ENCODE results near the gene RIMBP2. TPM values are rescaled to one million over a fixed set of nuclear protein-coding genes. Genes with fewer than 3 reads are reported as not detected.

RIMBP2 gene
- total RNA-seq, 1 experiment from 2014 or later = not detected

DNA sequence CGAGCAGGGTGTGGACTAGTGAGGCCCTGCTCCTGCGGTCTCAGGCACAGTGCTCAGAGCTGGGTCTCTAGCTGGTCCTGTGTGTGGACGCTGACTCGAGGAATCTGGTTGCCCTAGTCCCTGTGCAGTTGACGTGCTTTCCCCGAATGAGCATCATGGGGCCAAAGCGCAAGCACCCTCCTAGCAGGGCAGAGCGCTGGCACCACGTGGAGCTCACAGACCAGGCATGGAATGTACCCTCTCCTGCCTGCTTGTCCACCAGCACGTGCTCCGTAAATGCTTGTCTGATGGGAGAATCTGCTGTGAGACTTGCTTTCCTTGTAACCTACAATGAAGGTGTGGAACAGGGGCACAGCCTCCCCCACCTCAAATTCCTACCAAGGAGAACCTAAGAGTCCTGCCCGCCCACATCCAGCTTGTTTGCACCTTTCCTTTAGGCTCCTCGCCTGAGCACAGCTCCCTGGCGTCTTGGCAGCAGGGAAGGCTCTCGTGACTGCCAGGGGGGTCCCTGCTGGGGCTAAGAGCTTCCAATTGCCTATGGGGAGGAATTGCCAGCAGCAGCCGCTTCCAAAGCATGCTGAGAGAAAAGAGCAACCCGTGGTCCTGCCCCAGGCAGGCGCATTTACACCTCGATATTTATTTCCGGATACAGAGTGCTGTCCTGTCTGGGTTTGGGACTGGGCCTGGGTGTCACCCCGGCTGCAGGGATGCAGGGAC lies 253.4 kb downstream of the RIMBP2 start:
- no peak overlapping the region for H3K4me3 Mint-ChIP-seq (ENCODE audit: unreplicated experiment)
- TF ChIP-seq CTCF (IDR thresholded peaks at IDR 0.05; ENCODE audit: unreplicated experiment) = no peak
- peaks cover 8% of the 10 kb centered on the region for H3K9me3 Mint-ChIP-seq (ENCODE audit: unreplicated experiment)
- H3K27ac Mint-ChIP-seq (ENCODE audit: low read depth, unreplicated experiment) = no peak overlapping the region
- DNase-seq (ENCODE audit: unreplicated experiment) = no peak
- CTCF ChIA-PET = interaction anchor here (0.6 to 0.7 kb wide), 2 partner anchors 40 to 438 kb away, joined by 3 read pairs; no protein-coding TSS in a partner anchor
- no peaks in the 10 kb centered on the region for H3K36me3 Mint-ChIP-seq (ENCODE audit: insufficient read depth, unreplicated experiment)
- no peaks in the 10 kb centered on the region for H3K27me3 Mint-ChIP-seq (ENCODE audit: insufficient read depth, unreplicated experiment)
- intact Hi-C loops (cut with micrococcal nuclease) = no loop called here
- BruUV-seq (replicated peaks) = no TSS peak
- no peaks in the 10 kb centered on the region for H3K4me1 Mint-ChIP-seq (ENCODE audit: insufficient read depth, unreplicated experiment)
- POLR2A ChIA-PET = no interaction called here

GRCh38 chr12:130461839-130462557 lies 254.1 kb downstream of the RIMBP2 start:
- no peak for DNase-seq (ENCODE audit: unreplicated experiment)
- no peak overlapping the region for H3K27ac Mint-ChIP-seq (ENCODE audit: low read depth, unreplicated experiment)
- no peaks in the 10 kb centered on the region for H3K27me3 Mint-ChIP-seq (ENCODE audit: insufficient read depth, unreplicated experiment)
- peaks cover 1% of the 10 kb centered on the region for H3K9me3 Mint-ChIP-seq (ENCODE audit: unreplicated experiment)
- no TSS peak for BruUV-seq (replicated peaks)
- H3K36me3 Mint-ChIP-seq (ENCODE audit: insufficient read depth, unreplicated experiment) = no peaks in the 10 kb centered on the region
- intact Hi-C loops (cut with micrococcal nuclease) = no loop called here
- ChIA-PET CTCF (interaction anchor here (0.7 kb wide), 1 partner anchor 39 kb away, joined by 3 read pairs; no protein-coding TSS in a partner anchor), POLR2A (no interaction called here)
- TF ChIP-seq CTCF (IDR thresholded peaks at IDR 0.05; ENCODE audit: unreplicated experiment) = no peak
- H3K4me1 Mint-ChIP-seq (ENCODE audit: insufficient read depth, unreplicated experiment) = no peaks in the 10 kb centered on the region
- H3K4me3 Mint-ChIP-seq (ENCODE audit: unreplicated experiment) = no peak overlapping the region

DNA sequence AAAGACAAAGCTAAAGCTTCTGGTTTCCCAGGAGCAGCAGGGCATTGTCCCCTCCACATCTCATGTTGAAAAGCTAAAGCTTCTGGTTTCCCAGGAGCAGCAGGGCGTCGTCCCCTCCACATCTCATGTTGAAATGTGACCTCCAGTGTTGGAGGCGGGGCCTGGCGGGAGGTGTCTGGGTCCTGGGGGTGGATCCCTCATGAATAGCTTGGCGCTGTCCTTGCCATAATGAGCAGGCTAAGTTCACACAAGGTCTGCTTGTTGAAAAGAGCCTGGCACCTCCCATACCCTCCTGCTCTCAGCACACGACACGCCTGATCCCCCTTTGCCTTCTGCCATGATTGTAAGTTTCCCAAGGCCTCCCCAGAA lies 254.7 kb downstream of the RIMBP2 start:
- Mint-ChIP-seq H3K27me3 (ENCODE audit: insufficient read depth, unreplicated experiment) (no peaks in the 10 kb centered on the region), H3K4me1 (ENCODE audit: insufficient read depth, unreplicated experiment) (no peaks in the 10 kb centered on the region), H3K4me3 (ENCODE audit: unreplicated experiment) (no peak overlapping the region), H3K36me3 (ENCODE audit: insufficient read depth, unreplicated experiment) (no peaks in the 10 kb centered on the region), H3K27ac (ENCODE audit: low read depth, unreplicated experiment) (no peak overlapping the region), H3K9me3 (ENCODE audit: unreplicated experiment) (no peaks in the 10 kb centered on the region)
- ChIA-PET POLR2A (no interaction called here), CTCF (interaction anchor here (0.7 kb wide), 1 partner anchor 125 kb away, joined by 3 read pairs; no protein-coding TSS in a partner anchor)
- TF ChIP-seq CTCF (IDR thresholded peaks at IDR 0.05; ENCODE audit: unreplicated experiment) = no peak
- intact Hi-C loops (cut with micrococcal nuclease) = no loop called here
- no peak for DNase-seq (ENCODE audit: unreplicated experiment)
- no TSS peak for BruUV-seq (replicated peaks)

GRCh38 chr12:130460611-130461446 lies 255.3 kb downstream of the RIMBP2 start:
- H3K27ac Mint-ChIP-seq (ENCODE audit: low read depth, unreplicated experiment) = no peak overlapping the region
- ChIA-PET CTCF (interaction anchor here (0.7 kb wide), 1 partner anchor 124 kb away, joined by 3 read pairs; no protein-coding TSS in a partner anchor), POLR2A (no interaction called here)
- BruUV-seq (replicated peaks) = no TSS peak
- no peak overlapping the region for H3K4me3 Mint-ChIP-seq (ENCODE audit: unreplicated experiment)
- no peaks in the 10 kb centered on the region for H3K9me3 Mint-ChIP-seq (ENCODE audit: unreplicated experiment)
- DNase-seq (ENCODE audit: unreplicated experiment) = no peak
- no peaks in the 10 kb centered on the region for H3K36me3 Mint-ChIP-seq (ENCODE audit: insufficient read depth, unreplicated experiment)
- no peak for TF ChIP-seq CTCF (IDR thresholded peaks at IDR 0.05; ENCODE audit: unreplicated experiment)
- no peaks in the 10 kb centered on the region for H3K4me1 Mint-ChIP-seq (ENCODE audit: insufficient read depth, unreplicated experiment)
- intact Hi-C loops (cut with micrococcal nuclease) = no loop called here
- no peaks in the 10 kb centered on the region for H3K27me3 Mint-ChIP-seq (ENCODE audit: insufficient read depth, unreplicated experiment)

Data from MCF 10A (cell line).